ENCODE data around the gene GPR33.

DNA sequence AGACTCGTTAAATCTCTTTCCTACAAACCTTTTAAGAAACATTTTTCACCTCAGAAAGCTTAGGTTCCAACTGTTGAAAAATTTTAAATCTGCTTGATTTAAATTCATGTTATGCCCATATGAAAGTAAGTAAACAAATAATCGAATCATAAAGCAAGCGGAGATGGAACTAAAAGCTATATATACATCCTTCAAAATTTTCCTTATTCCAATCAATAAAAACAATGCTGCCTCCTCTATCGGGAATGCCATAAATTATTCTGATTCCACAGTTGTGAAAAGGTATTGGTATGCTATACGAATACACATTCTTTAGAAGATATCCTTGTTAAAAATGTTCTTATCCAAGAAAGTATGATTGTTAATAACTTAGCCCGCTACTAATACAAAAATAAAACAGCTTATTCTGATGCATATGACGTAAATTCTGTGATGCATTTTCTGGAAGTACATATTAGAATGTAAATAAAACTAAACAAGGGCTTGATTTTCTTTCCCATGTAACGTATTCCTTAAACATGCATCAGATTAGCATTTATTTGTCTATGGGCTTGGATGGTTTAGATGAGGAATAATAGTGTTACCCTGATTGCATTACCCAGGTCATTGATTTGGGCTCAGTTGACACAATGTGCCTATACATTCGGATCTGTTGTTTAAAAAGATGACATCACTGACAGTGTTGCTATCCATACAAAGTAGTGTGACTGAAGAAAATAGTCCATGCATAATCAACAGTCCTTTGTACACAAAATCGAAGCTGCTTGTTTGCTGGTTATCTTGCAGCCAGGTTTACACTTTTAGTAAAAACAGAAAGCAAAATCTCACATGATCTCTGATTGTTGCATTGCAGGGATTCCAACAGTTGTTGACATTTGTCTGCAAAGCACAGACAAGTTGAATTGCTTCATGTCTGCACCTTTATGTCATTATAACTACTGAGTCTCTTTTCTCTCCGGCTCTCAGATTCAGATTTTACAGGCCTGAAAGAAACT is 29.9 kb downstream of the GPR33 start:
- TF ChIP-seq CTCF (conservative IDR thresholded peaks at IDR 0.05 in 1 of 2, IDR thresholded peaks at IDR 0.05 in 1 of 2; ENCODE audit: low read depth in 1 of 2, low read length in 2 of 2) (no peak), EZH2 (IDR thresholded peaks at IDR 0.05; ENCODE audit: low read length, missing control alignments) (no peak)

Data from fibroblast of lung (primary cell).